Measurements from ENCODE around the gene PLAGL2. TPM values are rescaled to one million over a fixed set of nuclear protein-coding genes. Genes with fewer than 3 reads are reported as not detected.
A peak's percentile ranks its signal among the peaks of the same experiment; 100 is the strongest.

The PLAGL2 gene
- total and polyA plus RNA-seq, 2 of the 4 experiments (the other 2 are of a cell fraction) = 2.9 to 7.7 TPM

DNA sequence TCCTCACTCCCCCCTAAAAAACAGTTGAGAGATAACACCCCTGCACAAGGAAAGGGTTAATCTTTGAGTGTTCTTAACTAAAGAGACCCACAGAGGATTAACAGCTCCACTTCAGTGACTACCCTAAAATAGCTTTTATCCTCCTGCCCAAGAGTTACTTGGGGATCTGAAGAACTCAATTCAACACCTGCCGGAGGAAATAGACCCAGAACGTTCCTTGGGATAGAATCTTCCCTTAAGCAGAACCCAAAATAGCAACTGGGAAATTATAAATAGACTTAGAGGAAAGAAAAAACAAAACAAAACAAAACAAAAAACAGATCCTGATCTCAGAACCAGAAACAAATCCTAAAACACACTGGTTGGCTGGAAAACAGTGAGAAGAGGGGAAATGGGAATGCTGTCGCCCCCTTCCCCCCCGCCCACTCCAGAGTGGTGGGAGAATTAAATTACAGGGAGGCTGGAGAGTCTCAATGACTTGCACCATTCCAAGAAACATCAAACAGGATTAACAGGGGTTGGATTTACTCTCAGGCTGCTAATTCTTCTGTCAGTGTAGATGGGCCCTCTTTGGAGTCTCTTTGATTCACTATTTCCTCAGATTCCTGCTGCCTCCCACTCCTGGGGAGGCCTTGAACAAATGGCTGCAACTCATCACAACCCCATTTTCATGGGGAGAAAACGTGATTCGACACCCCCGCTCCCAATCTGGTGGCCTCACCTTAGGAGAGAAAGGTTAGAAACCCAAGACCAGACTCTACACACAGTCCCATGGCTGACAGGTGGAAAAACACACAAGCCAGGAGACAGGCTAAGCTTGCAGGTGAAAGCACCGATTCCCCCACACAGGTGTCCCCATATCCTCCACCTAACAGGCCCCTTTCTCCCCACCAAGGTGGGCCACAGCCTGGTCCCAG, 1.4 kb downstream of the PLAGL2 start:
- no peak overlapping the region; the same call in 1 of the 2 replicates for H3K4ac ChIP-seq (ENCODE audit: low read depth, low read length)
- H2BK20ac ChIP-seq (ENCODE audit: low read depth, low read length) = no peak overlapping the region
- ATAC-seq (ENCODE audit: low read depth) (no peak), DNase-seq (no peak)
- no TSS peak for BruUV-seq (replicated peaks)
- peaks cover 68 to 89% of the 10 kb centered on the region in 2 experiments for H3K79me1 ChIP-seq (ENCODE audit: low read depth in 1 of 2, low read length in 2 of 2)
- POLR2A ChIA-PET (ENCODE audit: unreplicated experiment) = no interaction called here
- H2BK120ac ChIP-seq (ENCODE audit: low read depth, low read length) = no peak overlapping the region
- H3K4me2 ChIP-seq (ENCODE audit: low read depth, low read length) = peak overlapping the region; percentile 95
- H3K23ac ChIP-seq (ENCODE audit: low read depth, low read length) = peak overlapping the region; percentile 53
- H2BK15ac ChIP-seq (ENCODE audit: low read depth, low read length) = no peak overlapping the region
- H3K9me3 ChIP-seq (ENCODE audit: control insufficient read depth, insufficient read depth, low read length) = no peaks in the 10 kb centered on the region
- H2BK5ac ChIP-seq (ENCODE audit: low read depth, low read length, poor library complexity, severe bottlenecking) = no peak overlapping the region
- CTCF ChIA-PET = no interaction called here
- H4K91ac ChIP-seq (ENCODE audit: insufficient read depth, low read depth, low read length) = no peak overlapping the region
- peaks cover 43% of the 10 kb centered on the region for H4K20me1 ChIP-seq (ENCODE audit: insufficient read depth, low read length)
- H3K9me1 ChIP-seq (ENCODE audit: insufficient read depth, low read length) = peaks cover 26% of the 10 kb centered on the region
- H4K8ac ChIP-seq (ENCODE audit: low read depth in 2 of 2, low read length in 2 of 2) = no peak overlapping the region; a peak in 1 of 4 replicates
- H3K9ac ChIP-seq (ENCODE audit: low read depth, low read length) = peak overlapping the region; percentile 94; the same call in 1 of the 2 replicates
- peaks cover 23% of the 10 kb centered on the region for H3K4me1 ChIP-seq (ENCODE audit: control insufficient read depth, insufficient read depth, low read length)
- no peak overlapping the region for H3K18ac ChIP-seq (ENCODE audit: low read depth, low read length)
- WGBS, 2 experiments (ENCODE audit: extremely low coverage in 2 of 2, insufficient read length in 1 of 2) = no CpG with 5 or more reads among the region's 8 CpGs
- in situ Hi-C loops (cut with MboI; ENCODE audit: low sequenced_read_pairs) = no loop called here
- H2AK9ac ChIP-seq (replicated peaks; ENCODE audit: low read depth, low read length, poor library complexity) = peak overlapping the region; percentile 97
- H3K27me3 ChIP-seq (ENCODE audit: control insufficient read depth, insufficient read depth, low read length) = no peaks in the 10 kb centered on the region
- no peak overlapping the region for H3K27ac ChIP-seq (ENCODE audit: insufficient read depth, low read length)
- intact Hi-C loops (cut with micrococcal nuclease) = loop anchor here (5.0 kb wide), 1 partner anchor 384 kb away; no protein-coding TSS in a partner anchor
- H4K5ac ChIP-seq (ENCODE audit: low read depth, low read length) = no peak overlapping the region
- H3K14ac ChIP-seq (replicated peaks; ENCODE audit: low read depth, low read length) = peak overlapping the region; percentile 48; the same call in 1 of the 2 replicates
- H3K4me3 ChIP-seq (ENCODE audit: insufficient read depth, low read depth, low read length) = peak overlapping the region; percentile 93
- H3K36me3 ChIP-seq (ENCODE audit: control insufficient read depth, insufficient read depth, low read length) = peaks cover 16% of the 10 kb centered on the region
- H2AFZ ChIP-seq (replicated peaks; ENCODE audit: low read length, poor library complexity) = no peak overlapping the region
- H3K56ac ChIP-seq (ENCODE audit: extremely low read depth, insufficient read depth, low read length) = no peak overlapping the region
- dilution Hi-C loops (cut with HindIII; ENCODE audit: low sequenced_read_pairs, unreplicated experiment) = no loop called here
- no peak overlapping the region; the same call in 1 of the 2 replicates for H2AK5ac ChIP-seq (ENCODE audit: low read depth, low read length)
- TF ChIP-seq MAFK (IDR thresholded peaks at IDR 0.05; ENCODE audit: low read depth, low read length) = no peak
- no peak for TF ChIP-seq MXI1 (IDR thresholded peaks at IDR 0.05; ENCODE audit: borderline replicate concordance, low read depth, low read length)
- no peak for TF ChIP-seq RAD21 (IDR thresholded peaks at IDR 0.05; ENCODE audit: low read length)
- TF ChIP-seq POLR2A (IDR thresholded peaks at IDR 0.05; ENCODE audit: low read depth, low read length) = no peak
- TF ChIP-seq RFX5 (IDR thresholded peaks at IDR 0.05; ENCODE audit: low read depth, low read length) = no peak
- TF ChIP-seq, protein P1, sequence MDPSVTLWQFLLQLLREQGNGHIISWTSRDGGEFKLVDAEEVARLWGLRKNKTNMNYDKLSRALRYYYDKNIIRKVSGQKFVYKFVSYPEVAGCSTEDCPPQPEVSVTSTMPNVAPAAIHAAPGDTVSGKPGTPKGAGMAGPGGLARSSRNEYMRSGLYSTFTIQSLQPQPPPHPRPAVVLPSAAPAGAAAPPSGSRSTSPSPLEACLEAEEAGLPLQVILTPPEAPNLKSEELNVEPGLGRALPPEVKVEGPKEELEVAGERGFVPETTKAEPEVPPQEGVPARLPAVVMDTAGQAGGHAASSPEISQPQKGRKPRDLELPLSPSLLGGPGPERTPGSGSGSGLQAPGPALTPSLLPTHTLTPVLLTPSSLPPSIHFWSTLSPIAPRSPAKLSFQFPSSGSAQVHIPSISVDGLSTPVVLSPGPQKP (IDR thresholded peaks at IDR 0.05; ENCODE audit: borderline replicate concordance, low read depth, low read length) = no peak
- no peak for TF ChIP-seq CEBPB (IDR thresholded peaks at IDR 0.05; ENCODE audit: low read depth, low read length)
- no peak for TF ChIP-seq BHLHE40 (IDR thresholded peaks at IDR 0.05; ENCODE audit: low read depth, low read length)
- TF ChIP-seq, protein P2, sequence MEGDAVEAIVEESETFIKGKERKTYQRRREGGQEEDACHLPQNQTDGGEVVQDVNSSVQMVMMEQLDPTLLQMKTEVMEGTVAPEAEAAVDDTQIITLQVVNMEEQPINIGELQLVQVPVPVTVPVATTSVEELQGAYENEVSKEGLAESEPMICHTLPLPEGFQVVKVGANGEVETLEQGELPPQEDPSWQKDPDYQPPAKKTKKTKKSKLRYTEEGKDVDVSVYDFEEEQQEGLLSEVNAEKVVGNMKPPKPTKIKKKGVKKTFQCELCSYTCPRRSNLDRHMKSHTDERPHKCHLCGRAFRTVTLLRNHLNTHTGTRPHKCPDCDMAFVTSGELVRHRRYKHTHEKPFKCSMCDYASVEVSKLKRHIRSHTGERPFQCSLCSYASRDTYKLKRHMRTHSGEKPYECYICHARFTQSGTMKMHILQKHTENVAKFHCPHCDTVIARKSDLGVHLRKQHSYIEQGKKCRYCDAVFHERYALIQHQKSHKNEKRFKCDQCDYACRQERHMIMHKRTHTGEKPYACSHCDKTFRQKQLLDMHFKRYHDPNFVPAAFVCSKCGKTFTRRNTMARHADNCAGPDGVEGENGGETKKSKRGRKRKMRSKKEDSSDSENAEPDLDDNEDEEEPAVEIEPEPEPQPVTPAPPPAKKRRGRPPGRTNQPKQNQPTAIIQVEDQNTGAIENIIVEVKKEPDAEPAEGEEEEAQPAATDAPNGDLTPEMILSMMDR (conservative IDR thresholded peaks at IDR 0.05; ENCODE audit: low read depth, low read length) = no peak
- TF ChIP-seq CHD1 (IDR thresholded peaks at IDR 0.05; ENCODE audit: low read depth, low read length) = no peak
- TF ChIP-seq NFE2L2 (IDR thresholded peaks at IDR 0.05; ENCODE audit: low read depth, low read length) = no peak
- TF ChIP-seq, protein P3, sequence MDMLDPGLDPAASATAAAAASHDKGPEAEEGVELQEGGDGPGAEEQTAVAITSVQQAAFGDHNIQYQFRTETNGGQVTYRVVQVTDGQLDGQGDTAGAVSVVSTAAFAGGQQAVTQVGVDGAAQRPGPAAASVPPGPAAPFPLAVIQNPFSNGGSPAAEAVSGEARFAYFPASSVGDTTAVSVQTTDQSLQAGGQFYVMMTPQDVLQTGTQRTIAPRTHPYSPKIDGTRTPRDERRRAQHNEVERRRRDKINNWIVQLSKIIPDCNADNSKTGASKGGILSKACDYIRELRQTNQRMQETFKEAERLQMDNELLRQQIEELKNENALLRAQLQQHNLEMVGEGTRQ (IDR thresholded peaks at IDR 0.05; ENCODE audit: low read depth, low read length) = no peak
- no peak for TF ChIP-seq RCOR1 (IDR thresholded peaks at IDR 0.05; ENCODE audit: insufficient replicate concordance, low read length)
- TF ChIP-seq SMC3 (IDR thresholded peaks at IDR 0.05; ENCODE audit: low read depth, low read length) = no peak

Measured in IMR-90 (cell line).